GM21367 (cell line): Measurements from ENCODE around the gene SHH.

ENCODE experiments used
- ATAC-seq: cut with Tn5 transposase; IDR thresholded peaks from one replicate; pipeline ENCODE4 v1.9.1; 2021; ENCODE audit not compliant: unreplicated experiment

Gene SHH

DNA sequence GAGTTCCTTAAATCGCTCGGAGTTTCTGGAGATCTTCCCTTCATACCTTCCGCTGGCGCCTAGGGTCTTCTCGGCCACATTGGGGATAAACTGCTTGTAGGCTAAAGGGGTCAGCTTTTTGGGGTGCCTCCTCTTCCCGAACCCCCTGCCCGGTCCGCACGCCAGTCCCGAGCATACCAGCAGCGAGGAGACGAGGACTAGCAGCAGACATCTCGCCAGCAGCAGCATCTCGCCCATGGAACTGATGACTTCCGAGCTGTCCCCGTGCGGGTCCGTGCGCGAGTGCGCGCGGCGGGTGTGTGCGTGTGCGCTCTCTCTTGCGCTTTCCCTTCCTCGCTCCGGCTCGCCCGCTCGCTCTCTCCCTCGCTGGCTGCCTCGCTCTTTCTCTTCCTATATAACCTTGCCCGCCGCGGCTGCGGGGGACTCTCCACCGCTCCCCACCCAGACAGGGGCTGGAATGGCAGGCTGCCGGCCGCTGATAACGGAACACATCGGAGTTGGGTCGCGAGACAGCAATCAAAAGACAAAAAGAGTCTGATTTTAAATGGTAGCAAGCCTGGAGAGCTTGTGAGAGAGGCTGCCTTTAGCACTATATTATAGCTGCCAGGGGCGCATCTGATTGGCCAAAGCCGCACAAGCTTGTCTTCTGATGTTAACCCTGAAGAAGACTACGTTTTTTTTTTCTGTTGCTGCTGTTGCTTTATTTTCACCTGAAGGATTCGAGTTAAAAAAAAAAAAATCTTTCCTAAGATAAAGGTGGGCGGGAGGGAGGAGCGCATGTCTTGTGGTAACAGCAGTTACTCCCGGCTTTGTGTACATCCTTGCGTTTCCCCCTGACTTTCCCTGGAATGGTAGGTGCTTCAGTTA, at the start of gene SHH:
TSS of gene SHH (minus strand) at position 569 of the 867 bp plus-strand sequence. CDS start at position 228, 341 bp downstream.
- ATAC-seq: no peak

DNA sequence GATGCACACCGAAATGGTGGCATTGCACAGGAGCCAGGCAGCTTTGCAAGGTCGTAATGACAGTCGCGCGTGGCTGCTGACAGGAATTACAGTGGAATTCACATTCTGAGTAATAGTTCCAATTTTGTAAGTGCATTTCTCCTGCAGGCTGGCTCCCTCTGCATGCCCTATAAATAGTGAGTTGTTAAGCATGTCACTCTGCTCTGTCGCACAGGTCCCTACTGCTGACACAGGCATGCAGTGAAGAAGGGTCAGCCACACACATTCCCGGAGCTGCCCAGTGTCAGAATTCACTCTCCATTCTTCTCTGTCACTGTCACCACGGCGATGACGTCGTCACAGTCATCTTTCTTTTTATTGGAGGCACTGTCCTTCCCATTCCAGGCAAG, 49.2 kb upstream of the SHH start:
- ATAC-seq: no peak

DNA sequence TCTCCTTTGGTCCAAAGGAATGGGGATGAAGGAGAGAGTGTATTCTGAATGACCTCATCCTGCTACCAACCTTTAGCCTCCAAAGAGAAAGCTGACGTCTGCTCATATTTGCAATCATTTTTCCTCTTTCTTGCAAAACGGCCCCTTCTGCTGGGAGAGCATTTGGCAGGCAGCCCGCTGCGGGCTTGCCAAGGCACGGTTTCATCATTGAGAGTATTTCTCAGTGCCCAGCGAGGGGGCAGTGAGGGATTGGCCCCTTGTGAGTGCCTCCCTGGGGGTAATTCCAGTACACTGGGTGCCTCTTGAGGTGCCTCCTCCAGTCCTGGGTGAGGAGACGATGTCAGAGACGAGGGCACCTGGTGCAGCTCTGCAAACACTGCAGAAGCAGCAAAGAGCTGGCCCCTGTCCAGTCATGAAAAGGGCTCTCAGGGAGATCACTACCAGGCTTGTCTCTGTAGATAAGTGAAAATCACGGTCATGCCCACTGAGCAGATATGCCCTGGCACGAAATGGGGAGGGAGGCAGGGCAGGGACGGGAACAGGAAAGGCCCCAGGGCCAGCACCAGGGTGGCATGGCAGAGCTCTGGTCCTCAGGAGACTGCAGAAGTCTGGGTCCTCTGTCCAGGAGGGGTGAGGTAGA, 48.7 kb upstream of the SHH start:
- ATAC-seq: no peak

DNA sequence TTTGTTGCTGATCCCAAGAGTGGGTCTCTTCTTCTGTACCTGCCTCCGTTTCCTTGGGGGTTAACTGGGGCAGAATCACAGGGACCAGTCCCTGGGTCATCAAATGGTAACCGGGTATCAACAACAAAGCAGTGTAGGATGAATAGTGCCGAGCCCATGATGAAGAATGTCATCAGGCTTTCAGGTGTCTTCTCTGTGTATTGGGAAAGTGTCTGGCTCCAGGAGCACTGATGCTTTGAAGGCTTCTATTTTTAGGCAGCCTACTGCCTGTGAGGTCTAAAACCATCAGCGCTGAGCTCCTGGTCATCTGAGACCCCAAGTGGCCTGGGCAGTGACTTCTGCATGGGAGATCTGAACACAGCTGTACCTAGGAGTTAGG, 48.2 kb upstream of the SHH start:
- ATAC-seq: no peak

DNA sequence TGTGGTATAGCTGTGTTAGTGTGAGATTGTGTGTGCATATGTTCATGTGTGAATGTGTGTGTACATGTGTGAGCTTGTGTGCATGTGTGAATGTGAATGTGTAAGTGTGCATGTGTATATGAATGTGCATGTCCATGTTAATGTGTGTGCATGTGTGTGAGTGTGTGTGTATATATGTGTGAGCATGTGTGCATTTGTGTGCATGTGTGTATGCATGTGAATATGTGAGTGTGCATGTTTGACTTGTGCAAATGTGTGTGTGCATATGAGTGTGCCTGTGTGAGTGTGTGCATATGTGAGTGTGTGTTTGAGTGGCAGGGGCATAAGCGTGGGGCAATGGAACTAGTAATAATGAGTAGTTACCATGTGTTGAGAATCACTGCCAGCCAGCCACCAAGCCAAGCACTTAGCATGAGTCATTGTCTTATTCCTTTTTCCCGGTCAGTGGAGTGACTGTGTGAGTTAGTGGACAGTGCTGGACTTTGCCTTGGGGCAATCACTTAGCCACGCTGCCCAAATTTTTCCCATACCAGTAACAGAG, 46.3 kb upstream of the SHH start:
- no peak for ATAC-seq

DNA sequence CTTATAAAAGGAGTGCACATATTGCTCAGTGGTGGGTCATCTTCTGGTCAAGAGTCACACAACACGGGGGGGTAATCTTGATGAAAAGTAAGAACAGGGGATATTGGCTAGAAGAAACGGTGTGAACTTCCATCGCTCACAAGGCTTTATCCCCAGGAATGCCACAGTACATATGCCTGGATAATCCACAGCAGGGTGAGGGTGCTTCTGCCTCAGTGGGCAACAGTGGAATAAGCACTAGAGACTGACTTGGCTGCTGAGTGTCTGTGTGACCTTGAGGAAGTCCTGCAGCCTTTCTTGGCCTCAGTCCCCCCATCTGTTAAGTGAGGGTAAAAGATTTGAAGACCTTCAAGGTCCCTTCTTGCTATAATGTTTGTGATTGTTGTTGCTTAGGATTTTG, 44.9 kb upstream of the SHH start:
- ATAC-seq: no peak

DNA sequence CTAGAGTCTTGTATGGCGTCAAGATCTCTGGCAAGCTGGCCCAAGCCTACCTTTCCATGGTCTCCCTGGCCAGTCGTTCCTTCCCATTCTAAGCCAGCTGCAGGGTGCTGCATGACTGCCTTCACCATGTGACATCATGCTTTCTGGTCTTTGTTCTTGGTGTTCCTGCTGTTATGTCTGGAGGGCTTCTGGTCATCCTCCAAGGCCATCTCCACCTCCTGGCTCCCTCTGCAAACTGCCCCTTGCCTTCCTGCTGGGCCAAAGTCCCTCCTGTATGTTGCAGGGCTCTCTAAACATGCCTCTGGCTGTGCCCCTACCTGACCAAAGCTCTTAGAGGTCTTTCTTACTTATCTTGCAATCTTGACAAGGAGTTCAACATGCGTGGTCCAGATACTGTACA, 44.4 kb upstream of the SHH start:
- no peak for ATAC-seq

DNA sequence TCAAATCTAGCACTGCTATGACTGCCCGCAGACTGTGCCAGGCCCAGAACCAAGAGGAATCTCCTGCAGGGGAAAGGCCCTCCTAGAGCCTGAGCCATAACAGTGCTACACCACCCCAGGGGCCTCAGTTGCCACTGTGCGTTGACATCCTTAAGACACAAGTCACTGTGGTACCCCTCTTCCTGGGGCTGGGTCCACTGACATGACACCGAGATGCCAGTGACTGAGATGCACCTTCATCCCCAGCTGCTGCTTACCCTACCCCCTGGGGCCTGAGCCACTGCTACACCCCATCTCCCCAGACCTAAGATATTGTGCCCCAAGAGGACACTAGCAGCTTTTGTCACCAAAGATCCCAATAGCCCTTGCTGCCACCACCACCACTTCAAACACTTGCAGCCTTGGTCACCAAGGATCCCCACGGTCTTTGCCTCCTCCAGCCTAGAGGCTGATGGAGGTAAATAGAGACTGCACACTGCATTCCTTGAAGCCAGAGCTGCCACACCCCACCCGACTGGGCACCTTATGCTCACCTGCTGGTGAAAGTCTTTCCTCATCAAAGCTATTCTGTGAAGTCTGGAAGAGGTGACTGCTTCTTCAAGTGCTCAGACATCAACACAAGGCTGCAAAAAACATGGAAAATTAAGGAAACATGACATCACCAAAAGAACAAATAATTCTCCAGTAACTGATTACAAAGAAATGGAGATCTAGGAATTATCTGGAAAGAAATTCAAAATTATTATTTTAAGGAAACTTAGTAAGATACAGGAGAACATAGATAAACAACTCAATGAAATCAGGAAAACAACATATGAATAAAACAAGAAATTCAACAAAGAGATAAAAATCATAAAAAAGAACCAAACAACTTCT, 40.4 kb upstream of the SHH start:
- no peak for ATAC-seq

DNA sequence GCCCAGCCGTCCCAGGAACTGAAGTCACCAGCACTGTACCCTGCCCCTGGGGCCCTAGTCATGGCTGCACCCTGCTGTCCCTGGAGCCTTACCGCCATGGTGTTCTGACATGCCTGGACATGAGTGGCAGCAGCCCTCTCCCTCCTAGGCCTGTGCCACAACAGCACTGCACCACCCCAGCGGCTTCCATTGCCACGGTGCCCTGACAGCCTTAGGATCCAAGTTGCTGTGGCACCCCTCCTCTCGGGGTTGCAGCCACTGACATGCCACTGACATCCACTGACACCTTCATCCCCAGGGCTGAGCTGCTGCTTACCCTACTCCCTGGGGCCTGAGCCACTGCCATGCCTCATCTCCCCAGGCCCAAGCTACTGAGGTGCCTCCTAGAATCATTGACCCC, 39.6 kb upstream of the SHH start:
- ATAC-seq: no peak

DNA sequence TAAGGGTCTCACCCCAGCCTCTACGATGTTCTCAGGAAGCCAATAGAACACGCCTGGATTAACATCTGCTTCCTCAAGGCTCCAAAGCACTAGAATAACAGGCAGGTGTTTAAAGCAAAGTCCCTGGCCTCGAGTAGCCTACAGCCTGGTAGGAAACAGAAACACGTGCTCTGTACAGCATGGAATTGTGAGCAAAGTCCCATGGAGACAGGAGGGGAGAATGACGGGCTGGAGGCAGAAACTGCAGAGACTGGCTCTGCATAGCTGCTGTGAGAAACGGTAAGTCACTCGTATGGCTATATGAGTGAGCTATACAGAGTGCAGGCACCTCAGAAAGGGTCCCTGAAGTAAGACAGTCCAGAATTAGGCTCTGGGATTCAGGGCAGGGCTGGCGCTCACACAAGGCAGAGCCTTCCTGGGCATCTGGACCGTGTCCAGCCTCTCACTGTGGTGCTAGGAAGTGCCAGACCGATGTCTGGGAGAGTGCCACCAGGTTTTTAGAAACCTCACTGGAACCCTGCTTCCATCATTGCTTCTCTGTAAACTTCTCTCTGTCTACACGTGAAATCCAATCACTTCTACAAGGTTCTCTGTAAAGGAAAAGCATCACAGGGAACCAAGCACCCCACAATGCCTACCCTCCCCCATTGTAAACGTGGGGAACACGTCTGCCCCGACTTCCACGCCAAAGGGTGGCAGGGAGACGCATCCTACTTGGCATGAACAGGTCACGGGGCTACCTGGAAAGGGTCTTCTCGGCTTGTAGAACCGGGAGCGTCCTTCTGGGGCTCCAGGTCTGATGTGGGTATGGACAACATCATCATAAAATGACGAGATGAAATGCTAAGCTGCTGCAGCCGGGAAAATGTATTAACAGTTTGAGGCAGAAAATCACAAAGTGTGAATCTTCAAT, 38.8 kb upstream of the SHH start:
- no peak for ATAC-seq

DNA sequence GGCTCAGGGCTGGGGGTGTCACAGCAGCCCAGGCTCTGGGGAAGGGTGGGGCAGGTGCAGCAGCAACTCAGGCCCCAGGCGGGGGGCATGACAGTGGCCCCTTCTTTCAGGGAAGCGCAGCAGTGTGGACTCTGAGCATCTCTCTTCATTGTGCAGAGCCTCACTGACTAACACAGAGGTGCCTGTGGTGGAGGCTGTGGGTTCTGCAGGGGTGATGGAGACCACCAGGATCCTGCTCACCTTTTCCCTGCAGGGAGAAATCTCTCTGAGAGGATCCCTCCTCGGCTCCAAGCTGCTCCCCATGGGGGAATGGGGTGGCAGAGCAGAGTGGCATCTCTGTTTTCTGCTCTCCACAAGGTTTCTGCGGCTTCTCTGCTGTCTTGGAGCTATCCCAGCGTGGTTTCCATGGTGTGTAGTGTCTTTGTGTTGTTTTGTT, 37.8 kb upstream of the SHH start:
- no peak for ATAC-seq

DNA sequence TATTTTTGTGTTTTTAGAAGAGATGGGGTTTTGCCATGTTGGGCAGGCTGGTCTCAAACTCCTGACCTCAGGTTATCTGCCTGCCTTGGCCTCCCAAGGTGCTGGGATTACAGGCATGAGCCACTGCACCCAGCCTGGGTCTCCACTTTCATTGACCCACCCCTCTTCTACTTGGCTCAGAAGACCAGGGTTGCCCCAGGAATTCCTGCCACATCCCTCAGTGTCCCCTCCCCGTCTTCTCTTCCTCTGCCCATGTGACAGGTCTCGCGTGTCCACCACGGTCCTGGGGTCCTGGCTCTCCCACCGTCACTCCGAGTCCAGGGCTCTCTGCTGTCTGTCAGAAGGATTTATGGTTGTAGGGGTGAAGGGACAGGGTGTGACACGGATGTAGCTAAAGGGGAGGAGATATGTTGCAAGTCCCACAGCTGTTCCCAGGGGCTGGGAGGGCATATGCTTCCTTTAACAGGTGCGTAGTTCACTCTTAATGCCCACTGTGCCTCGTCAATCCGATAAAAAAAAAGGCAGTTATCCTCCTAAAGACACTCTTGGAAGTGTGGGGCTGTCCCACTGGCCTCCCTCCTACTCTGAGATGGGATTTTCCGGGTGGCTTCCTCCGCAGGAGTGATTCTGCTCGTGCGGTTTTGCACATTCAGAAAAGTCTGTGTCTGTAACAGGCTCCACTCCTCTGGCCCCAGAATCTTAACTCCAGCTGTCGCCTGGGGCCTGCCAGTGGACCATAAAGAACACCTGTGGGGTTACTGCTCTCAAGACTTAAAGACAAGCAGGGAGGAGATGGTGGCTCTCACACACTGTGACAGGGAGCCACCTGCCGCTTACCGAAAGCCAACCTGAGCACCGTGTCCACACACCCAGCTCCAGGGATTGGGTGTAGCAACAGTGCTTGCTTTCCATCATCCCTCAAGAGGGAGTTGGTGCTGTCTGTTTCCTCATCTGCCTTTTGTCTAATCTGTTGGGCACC, 36.7 kb upstream of the SHH start:
- ATAC-seq: no peak

DNA sequence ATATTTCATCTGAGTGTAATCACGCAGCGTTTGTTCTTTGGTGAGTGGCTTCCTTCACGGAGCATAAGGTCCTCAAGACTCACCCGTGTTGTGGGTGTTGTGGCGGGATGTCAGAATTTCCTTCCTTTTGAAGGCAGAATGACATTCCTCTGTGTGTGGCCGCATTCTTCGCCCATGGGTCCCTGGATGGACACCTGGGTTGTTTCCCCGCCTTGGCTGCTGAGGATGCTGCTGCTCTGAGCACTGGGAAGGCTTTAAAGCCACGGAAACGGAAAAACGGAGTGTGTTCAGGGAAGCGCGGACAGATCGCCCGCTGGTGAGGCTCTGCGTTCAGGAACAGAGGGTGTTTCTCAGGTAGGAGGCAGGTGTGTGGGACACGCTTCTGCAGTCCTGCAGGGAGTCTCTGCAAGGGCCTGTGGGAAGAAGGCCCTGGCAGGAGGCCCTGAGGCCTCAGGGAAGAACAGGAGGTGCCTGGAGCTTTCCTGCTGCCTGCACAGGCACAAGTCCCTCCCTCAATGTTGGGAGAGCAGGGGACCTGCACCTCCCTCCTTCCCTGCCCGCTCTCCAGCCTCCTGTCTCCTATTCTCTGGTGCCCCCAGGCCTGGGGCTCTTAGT, 35.7 kb upstream of the SHH start:
- ATAC-seq: no peak

DNA sequence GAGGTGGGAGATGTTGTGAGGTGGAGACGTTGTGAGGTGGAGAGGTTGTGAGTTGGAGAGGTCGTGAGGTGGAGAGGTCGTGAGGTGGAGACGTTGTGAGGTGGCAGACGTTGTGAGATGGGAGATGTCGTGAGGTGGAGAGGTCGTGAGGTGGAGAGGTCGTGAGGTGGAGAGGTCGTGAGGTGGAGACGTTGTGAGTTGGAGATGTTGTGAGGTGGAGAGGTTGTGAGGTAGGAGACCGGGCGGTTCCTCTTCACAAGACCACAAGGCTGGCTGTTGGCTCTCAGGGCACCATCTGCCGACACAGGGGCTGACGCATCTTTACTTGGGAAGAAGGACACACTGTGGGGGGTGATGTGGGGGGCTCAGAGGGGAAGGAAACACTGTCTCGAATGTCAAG, 34.7 kb upstream of the SHH start:
- no peak for ATAC-seq

DNA sequence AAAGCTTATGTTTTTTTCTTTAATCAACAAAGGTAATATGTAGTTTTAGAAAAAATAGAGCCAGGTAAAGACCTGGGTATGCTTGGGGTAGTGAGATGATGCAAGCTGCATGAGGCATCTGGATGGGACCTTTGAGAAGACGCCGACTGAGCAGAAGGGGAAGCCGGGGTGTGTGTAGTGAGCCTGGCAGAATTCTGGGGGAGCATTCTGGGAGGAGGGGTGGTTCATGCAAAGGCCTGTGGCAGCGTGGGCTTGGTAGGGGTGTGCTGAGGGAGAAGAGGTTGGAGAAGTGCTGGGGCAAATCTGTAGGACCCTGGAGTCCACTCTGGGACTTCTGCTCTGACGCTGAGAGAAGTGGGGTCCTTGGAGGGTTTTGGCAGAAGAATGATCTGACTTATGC, 33.9 kb upstream of the SHH start:
- no peak for ATAC-seq

DNA sequence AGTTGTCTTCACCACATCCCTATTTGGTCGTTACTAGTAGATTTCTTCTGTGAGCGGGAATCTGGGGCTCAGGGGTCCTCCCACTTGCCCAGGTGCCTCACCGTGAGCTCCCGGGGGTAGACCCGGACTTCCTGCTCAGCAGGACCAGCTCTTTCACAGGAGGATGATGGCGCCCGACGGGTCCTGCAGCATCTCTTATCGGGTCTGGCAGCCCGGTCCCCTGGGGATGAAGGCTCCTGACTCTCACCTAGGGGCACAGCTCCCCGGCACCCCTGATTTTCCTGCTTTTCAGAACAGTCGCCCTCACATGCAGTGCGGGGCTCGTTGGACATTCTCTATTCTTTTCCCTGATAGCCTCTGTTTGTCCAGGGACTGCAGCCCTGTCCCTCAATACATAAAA, 33.0 kb upstream of the SHH start:
- no peak for ATAC-seq

DNA sequence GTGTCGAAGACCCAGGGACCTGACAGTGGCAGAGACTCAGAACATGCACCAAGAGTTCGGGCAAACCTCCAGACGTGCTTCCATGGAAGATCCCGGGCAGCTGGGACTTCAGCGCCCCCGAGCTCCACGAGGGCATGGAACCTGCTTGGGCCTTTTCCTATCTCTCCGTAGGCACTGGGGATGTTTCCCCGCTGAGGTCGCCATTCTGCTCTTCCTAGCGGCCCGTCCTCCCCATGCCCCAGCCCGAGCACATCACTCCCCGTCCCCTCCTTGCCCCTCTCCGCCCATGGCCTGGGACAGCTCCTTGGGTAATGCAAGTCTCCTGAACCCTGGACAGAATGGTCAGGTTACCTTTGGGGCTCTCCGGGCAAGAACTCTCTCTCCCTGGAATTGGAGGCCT, 32.3 kb upstream of the SHH start:
- no peak for ATAC-seq

DNA sequence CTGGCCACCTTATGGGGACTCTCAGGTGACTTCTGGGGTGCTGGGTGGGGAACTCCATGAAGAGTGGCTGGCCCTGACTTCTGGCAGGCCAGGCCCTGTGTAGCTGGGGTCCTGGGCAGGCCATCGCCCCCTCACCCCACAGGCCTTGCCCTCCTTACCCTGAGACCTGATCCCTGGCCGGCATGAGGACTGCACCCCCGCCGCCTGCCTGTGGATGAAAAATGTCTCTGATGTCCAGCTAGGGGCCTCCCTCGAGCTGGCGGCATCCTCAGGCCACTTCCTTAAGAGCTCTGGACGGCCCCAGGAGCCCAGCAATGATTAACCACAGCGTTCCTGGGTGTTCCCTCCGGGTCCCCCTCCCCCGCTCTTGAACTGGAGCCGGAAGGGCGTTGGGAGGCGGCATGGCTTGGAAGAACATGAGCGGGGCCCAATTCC, 31.8 kb upstream of the SHH start:
- no peak for ATAC-seq
